ENCODE measurements around the gene PCDHGC3. TPM values are rescaled to one million over a fixed set of nuclear protein-coding genes. Genes with fewer than 3 reads are reported as not detected.
A peak's percentile ranks its signal among the peaks of the same experiment; 100 is the strongest.

Gene PCDHGC3
- total RNA-seq, 1 donor from 2014 or later = 51.4 TPM

GRCh38 chr5:141517312-141517711 lies 41.5 kb downstream of the PCDHGC3 start:
- peaks cover 0 to 22% of the 10 kb centered on the region in 2 donors for H3K36me3 ChIP-seq
- intact Hi-C loops (cut with DNase I) = no loop called here
- H3K4me1 ChIP-seq = peaks cover 25 to 42% of the 10 kb centered on the region in 2 donors
- no peak overlapping the region for H3K4me3 ChIP-seq
- H3K9me3 ChIP-seq = no peaks in the 10 kb centered on the region
- TF ChIP-seq CTCF (IDR thresholded peaks at IDR 0.05) = no peak
- peak overlapping the region; percentile 98 to 99 for H3K27ac ChIP-seq
- DNase-seq (ENCODE audit: low spot score in 2 of 2) = no peak
- H3K27me3 ChIP-seq = no peaks in the 10 kb centered on the region

DNA sequence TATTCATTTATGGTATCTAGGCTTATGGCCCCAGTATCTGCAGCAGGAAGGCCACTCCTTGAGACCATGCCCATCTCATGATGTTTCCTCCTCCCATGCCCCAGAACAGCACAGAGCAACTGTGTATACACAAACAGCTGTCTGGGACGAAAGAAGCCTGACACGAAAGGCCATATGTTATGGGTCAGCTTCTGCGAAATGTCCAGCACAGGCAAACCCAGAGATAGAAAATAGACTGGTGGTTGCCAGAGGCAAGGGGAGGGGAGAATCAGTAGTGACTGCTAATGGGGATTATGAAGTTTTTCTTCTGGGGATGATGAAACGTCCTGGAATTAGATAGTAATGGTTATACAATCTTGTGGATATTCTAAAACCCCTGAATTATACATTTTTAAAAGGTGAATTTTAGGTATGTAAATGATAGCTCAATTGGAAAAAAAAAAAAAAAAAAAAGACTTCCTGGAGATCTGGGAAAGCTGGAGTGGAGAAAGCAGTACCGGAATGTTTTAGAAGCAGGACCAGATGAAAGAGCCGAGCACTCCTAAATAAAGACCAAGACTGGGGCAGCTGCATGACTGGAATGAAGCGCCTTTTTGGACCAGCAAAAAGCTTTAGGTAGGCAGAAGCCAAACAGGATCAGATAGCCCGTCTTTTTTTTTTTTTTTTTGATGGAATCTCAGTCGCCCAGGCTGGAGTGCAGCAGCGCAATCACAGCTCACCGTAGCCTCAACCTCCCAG lies 42.3 kb downstream of the PCDHGC3 start:
- H3K9me3 ChIP-seq = no peaks in the 10 kb centered on the region
- intact Hi-C loops (cut with DNase I) = no loop called here
- H3K4me1 ChIP-seq = peaks cover 28 to 42% of the 10 kb centered on the region in 2 donors
- peaks cover under 1 to 22% of the 10 kb centered on the region in 2 donors for H3K36me3 ChIP-seq
- peak overlapping the region; percentile 98 to 99 for H3K27ac ChIP-seq
- DNase-seq (ENCODE audit: low spot score in 2 of 2) = no peak
- no peaks in the 10 kb centered on the region for H3K27me3 ChIP-seq
- H3K4me3 ChIP-seq = no peak overlapping the region
- TF ChIP-seq CTCF (IDR thresholded peaks at IDR 0.05) = no peak

DNA sequence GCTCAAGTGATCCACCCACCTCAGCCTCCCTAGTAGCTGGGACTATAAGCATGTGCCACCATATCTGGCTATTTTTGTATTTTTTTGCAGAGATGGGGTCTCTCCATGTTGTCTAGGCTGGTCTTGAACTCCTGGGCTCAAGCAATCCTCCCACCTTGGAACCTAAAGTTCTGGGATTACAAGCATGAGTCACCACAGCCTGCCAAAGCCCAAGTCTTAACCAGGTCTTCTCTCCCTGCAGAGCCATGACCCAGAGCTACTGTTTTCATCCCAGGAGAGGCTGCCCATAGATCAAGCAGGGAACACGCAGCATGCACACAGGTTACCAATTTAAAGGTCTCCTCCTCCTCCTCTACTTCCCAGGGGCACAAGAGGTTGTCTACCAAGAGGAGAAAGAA lies 42.9 kb downstream of the PCDHGC3 start:
- Histone ChIP-seq H3K36me3 (peaks cover 6 to 22% of the 10 kb centered on the region in 2 donors), H3K4me1 (peaks cover 28 to 42% of the 10 kb centered on the region in 2 donors), H3K27ac (no peak overlapping the region), H3K9me3 (no peaks in the 10 kb centered on the region), H3K27me3 (no peaks in the 10 kb centered on the region), H3K4me3 (no peak overlapping the region)
- intact Hi-C loops (cut with DNase I) = no loop called here
- DNase-seq (ENCODE audit: low spot score in 2 of 2) = peak in 1 of 2 donors; percentile 34
- TF ChIP-seq CTCF (IDR thresholded peaks at IDR 0.05) = no peak

- peaks cover 6 to 27% of the 10 kb centered on the region in 2 donors for H3K36me3 ChIP-seq
- intact Hi-C loops (cut with DNase I) = loop anchor here (5.0 to 10.0 kb wide), 2 partner anchors 115 to 198 kb away; partner anchors contain the start of genes PCDHGA9, PCDHGB6 and TAF7
- peaks cover 24 to 39% of the 10 kb centered on the region in 2 donors for H3K4me1 ChIP-seq
- H3K27me3 ChIP-seq = no peaks in the 10 kb centered on the region
- TF ChIP-seq CTCF (IDR thresholded peaks at IDR 0.05) = no peak
- no peak overlapping the region for H3K4me3 ChIP-seq
- peak overlapping the region; percentile 33 to 61 for H3K27ac ChIP-seq
- DNase-seq (ENCODE audit: low spot score in 2 of 2) = peak in 1 of 2 donors; percentile 45
- no peaks in the 10 kb centered on the region for H3K9me3 ChIP-seq
These were observed 44.1 kb downstream of the PCDHGC3 start for GRCh38 chr5:141519605-141520565.

DNA sequence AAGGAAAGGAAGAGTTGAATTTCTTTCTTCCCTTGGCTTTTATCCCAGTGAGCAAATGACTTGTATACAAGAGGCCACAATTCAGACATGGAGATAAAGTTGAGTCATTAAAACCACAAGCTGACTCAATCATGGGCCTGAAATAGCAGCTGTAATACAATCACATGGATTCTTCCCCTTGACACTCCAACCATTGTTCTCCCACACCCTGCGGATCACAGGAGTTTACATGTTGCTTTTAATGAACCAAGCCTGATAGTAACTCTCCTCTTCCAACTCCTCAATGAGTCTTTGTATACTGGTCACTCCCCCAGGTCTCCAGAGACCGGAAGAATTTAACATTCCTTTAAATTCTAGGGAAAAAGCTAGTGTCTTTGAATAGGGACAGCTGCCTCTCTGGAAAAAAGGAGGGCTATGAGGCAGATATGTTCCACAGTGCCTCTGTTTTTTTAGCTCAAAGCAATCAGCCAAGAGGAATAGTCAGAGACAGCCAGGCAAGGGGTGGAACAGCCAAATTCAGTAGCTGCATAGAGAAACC lies 45.5 kb downstream of the PCDHGC3 start:
- intact Hi-C loops (cut with DNase I) = loop anchor here (5.0 to 10.0 kb wide), 2 partner anchors 117 to 199 kb away; partner anchors contain the start of genes PCDHGA9, PCDHGB6 and TAF7

More for the DNA sequence above, 45.5 kb downstream of the PCDHGC3 start:
- Histone ChIP-seq H3K27ac (peak overlapping the region; percentile 61 to 73), H3K36me3 (peaks cover 9 to 31% of the 10 kb centered on the region in 2 donors), H3K27me3 (no peaks in the 10 kb centered on the region), H3K4me1 (peaks cover 12 to 29% of the 10 kb centered on the region in 2 donors), H3K9me3 (no peaks in the 10 kb centered on the region), H3K4me3 (no peak overlapping the region)
- peak in 1 of 2 donors; percentile 68 for DNase-seq (ENCODE audit: low spot score in 2 of 2)
- TF ChIP-seq CTCF (IDR thresholded peaks at IDR 0.05) = no peak
